Mammary epithelial cell (primary cell): ENCODE data around the gene AJM1.

Experiments used
- EZH2 ChIP-seq: IDR thresholded peaks from 2 replicates; pipeline ENCODE4 v1.6.1; 2012; ENCODE audit warnings: low read length, inconsistent platforms, borderline replicate concordance
- TF ChIP-seq, protein P1 (sequence below), 2 donors: IDR thresholded peaks in 1 of 2; conservative IDR thresholded peaks in 1 of 2; 2 replicates each; pipeline ENCODE4 v1.5.1; 2011 to 2012; ENCODE audit warnings: inconsistent platforms in 2 of 2, low read length in 2 of 2, mild to moderate bottlenecking in 2 of 2, control low read depth in 1 of 2, low read depth in 1 of 2; ENCODE audit not compliant: insufficient read depth in 1 of 2; ENCODE audit errors: extremely low read depth in 1 of 2

GRCh38 chr9:136847088-136847825 lies 5.0 kb downstream of the AJM1 start:
- TF ChIP-seq EZH2, result no peak
- TF ChIP-seq, protein P1, sequence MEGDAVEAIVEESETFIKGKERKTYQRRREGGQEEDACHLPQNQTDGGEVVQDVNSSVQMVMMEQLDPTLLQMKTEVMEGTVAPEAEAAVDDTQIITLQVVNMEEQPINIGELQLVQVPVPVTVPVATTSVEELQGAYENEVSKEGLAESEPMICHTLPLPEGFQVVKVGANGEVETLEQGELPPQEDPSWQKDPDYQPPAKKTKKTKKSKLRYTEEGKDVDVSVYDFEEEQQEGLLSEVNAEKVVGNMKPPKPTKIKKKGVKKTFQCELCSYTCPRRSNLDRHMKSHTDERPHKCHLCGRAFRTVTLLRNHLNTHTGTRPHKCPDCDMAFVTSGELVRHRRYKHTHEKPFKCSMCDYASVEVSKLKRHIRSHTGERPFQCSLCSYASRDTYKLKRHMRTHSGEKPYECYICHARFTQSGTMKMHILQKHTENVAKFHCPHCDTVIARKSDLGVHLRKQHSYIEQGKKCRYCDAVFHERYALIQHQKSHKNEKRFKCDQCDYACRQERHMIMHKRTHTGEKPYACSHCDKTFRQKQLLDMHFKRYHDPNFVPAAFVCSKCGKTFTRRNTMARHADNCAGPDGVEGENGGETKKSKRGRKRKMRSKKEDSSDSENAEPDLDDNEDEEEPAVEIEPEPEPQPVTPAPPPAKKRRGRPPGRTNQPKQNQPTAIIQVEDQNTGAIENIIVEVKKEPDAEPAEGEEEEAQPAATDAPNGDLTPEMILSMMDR (conservative IDR thresholded peaks at IDR 0.05 in 1 of 2, IDR thresholded peaks at IDR 0.05 in 1 of 2; ENCODE audit: extremely low read depth in 1 of 2, insufficient read depth in 1 of 2, low read depth in 1 of 2, low read length in 2 of 2), result no peak
